OCI-LY1 (cell line): Measurements from ENCODE around the gene MEIOB.

Experiments used
- H2AFZ ChIP-seq: fragments of 200-600 bp; sonication (generic), shearing (Covaris generic); 2 replicates; pipeline ENCODE4 v1.6.0; 2014; ENCODE audit warnings: antibody characterized with exemption, mild to moderate bottlenecking, low read length
- H3F3A ChIP-seq: fragments of 200-600 bp; sonication (generic), shearing (Covaris generic); 2 replicates; pipeline ENCODE4 v1.6.0; 2014; ENCODE audit warnings: mild to moderate bottlenecking, antibody characterized with exemption, low read length, moderate library complexity; ENCODE audit not compliant: insufficient read depth
- H3K27ac ChIP-seq: fragments of 200-600 bp; sonication (generic); 2 replicates; pipeline ENCODE4 v1.5.1; 2014; ENCODE audit warnings: low read length, mixed run types, mild to moderate bottlenecking, low read depth; ENCODE audit not compliant: poor library complexity, severe bottlenecking
- H3K27me3 ChIP-seq: fragments of 200-600 bp; sonication (generic); 2 replicates; pipeline ENCODE4 v1.6.0; 2014; ENCODE audit warnings: antibody characterized with exemption, mild to moderate bottlenecking, low read length, moderate library complexity; ENCODE audit not compliant: insufficient read depth
- H3K36me3 ChIP-seq: fragments of 200-600 bp; sonication (generic); 2 replicates; pipeline ENCODE4 v1.6.1; 2014; ENCODE audit warnings: mild to moderate bottlenecking, antibody characterized with exemption, low read length, moderate library complexity, mixed read lengths; ENCODE audit not compliant: insufficient read depth
- H3K4me1 ChIP-seq: fragments of 200-600 bp; sonication (generic); 2 replicates; pipeline ENCODE4 v1.5.1; 2014; ENCODE audit warnings: mild to moderate bottlenecking, low read length, moderate library complexity; ENCODE audit not compliant: insufficient read depth, severe bottlenecking
- H3K4me2 ChIP-seq: fragments of 200-600 bp; sonication (generic), shearing (Covaris generic); 2 replicates; pipeline ENCODE4 v1.6.1; 2014; ENCODE audit warnings: low read length
- H3K4me3 ChIP-seq: fragments of 200-600 bp; sonication (generic); 2 replicates; pipeline ENCODE4 v1.5.1; 2014; ENCODE audit warnings: low read length, low read depth, mild to moderate bottlenecking, mixed read lengths; ENCODE audit not compliant: poor library complexity, severe bottlenecking
- H3K79me2 ChIP-seq: fragments of 200-600 bp; shearing (Covaris generic); 2 replicates; pipeline ENCODE4 v1.6.1; 2016; ENCODE audit warnings: mixed run types, low read length, mixed read lengths; ENCODE audit not compliant: insufficient read depth
- H3K9ac ChIP-seq: fragments of 200-600 bp; sonication (generic), shearing (Covaris generic); 2 replicates; pipeline ENCODE4 v1.6.1; 2014; ENCODE audit warnings: mild to moderate bottlenecking, low read length, mixed read lengths
- H3K9me2 ChIP-seq: fragments of 200-600 bp; sonication (generic), shearing (Covaris generic); 2 replicates; pipeline ENCODE4 v1.6.1; 2014; ENCODE audit warnings: low read depth, mild to moderate bottlenecking, low read length, mixed read lengths
- H3K9me3 ChIP-seq: fragments of 200-600 bp; shearing (Covaris generic); 2 replicates; pipeline ENCODE4 v1.6.1; 2014; ENCODE audit warnings: low read length, mixed read lengths
- H4K20me1 ChIP-seq: fragments of 200-600 bp; sonication (generic), shearing (Covaris generic); 2 replicates; pipeline ENCODE4 v1.6.0; 2016; ENCODE audit warnings: mild to moderate bottlenecking, low read length; ENCODE audit not compliant: insufficient read depth
- EZH2 ChIP-seq: fragments of 200-600 bp; sonication (generic), shearing (Covaris generic); IDR thresholded peaks from 2 replicates; pipeline ENCODE4 v1.8.0; 2017; ENCODE audit warnings: borderline replicate concordance, mixed run types, mild to moderate bottlenecking, antibody characterized with exemption, low read length, moderate library complexity, mixed read lengths
- TF ChIP-seq, protein P1 (sequence below): fragments of 200-600 bp; sonication (generic), shearing (Covaris generic); IDR thresholded peaks from 2 replicates; pipeline ENCODE4 v1.5.1; 2017; ENCODE audit warnings: mild to moderate bottlenecking, antibody characterized with exemption, low read length, moderate library complexity, mixed read lengths

Gene MEIOB

GRCh38 chr16:1895949-1896675 is 24.1 kb upstream of the MEIOB start:
- H3K27ac ChIP-seq: no peak overlapping the region
- no peak overlapping the region for H3K9ac ChIP-seq
- H3K9me2 ChIP-seq: no peaks in the 10 kb centered on the region
- H4K20me1 ChIP-seq: no peaks in the 10 kb centered on the region
- no peaks in the 10 kb centered on the region for H3K4me1 ChIP-seq
- no peak overlapping the region for H2AFZ ChIP-seq
- H3K9me3 ChIP-seq: no peaks in the 10 kb centered on the region
- no peak overlapping the region for H3K4me3 ChIP-seq
- H3K79me2 ChIP-seq: no peaks in the 10 kb centered on the region
- H3F3A ChIP-seq: no peaks in the 10 kb centered on the region
- no peak overlapping the region for H3K4me2 ChIP-seq
- H3K27me3 ChIP-seq: peaks cover 3% of the 10 kb centered on the region
- no peaks in the 10 kb centered on the region for H3K36me3 ChIP-seq
- TF ChIP-seq, protein P1, sequence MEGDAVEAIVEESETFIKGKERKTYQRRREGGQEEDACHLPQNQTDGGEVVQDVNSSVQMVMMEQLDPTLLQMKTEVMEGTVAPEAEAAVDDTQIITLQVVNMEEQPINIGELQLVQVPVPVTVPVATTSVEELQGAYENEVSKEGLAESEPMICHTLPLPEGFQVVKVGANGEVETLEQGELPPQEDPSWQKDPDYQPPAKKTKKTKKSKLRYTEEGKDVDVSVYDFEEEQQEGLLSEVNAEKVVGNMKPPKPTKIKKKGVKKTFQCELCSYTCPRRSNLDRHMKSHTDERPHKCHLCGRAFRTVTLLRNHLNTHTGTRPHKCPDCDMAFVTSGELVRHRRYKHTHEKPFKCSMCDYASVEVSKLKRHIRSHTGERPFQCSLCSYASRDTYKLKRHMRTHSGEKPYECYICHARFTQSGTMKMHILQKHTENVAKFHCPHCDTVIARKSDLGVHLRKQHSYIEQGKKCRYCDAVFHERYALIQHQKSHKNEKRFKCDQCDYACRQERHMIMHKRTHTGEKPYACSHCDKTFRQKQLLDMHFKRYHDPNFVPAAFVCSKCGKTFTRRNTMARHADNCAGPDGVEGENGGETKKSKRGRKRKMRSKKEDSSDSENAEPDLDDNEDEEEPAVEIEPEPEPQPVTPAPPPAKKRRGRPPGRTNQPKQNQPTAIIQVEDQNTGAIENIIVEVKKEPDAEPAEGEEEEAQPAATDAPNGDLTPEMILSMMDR: no peak
- no peak for TF ChIP-seq EZH2

- Histone ChIP-seq H4K20me1 (no peaks in the 10 kb centered on the region), H3K4me1 (no peaks in the 10 kb centered on the region), H3K4me2 (no peak overlapping the region), H3K36me3 (no peaks in the 10 kb centered on the region), H3K79me2 (no peaks in the 10 kb centered on the region), H3K9ac (no peak overlapping the region), H3K27ac (no peak overlapping the region), H3K9me2 (no peaks in the 10 kb centered on the region), H3K27me3 (peaks cover 11% of the 10 kb centered on the region), H3K4me3 (no peak overlapping the region), H2AFZ (no peak overlapping the region), H3F3A (no peaks in the 10 kb centered on the region), H3K9me3 (no peaks in the 10 kb centered on the region)
- TF ChIP-seq, protein P1: no peak
- no peak for TF ChIP-seq EZH2
Measured at GRCh38 chr16:1895068-1895467, 23.1 kb upstream of the MEIOB start.

DNA sequence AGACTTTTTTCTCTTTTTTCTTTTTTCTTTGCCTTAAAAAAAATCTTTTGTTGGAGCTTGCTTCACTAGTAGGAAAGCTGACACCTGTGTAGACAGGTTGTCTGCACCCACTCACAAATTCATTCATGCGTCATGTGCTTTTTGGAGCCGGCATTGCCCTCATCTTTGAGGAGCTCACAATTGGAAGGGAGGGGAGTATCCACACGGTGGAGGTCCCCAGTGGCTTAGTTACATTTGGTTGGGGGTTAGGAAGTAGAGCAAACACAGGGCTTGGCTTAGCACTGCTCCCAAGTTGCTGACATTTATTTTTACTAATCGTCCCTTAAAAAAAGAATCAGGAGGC is 18.7 kb upstream of the MEIOB start:
- TF ChIP-seq, protein P1: no peak
- TF ChIP-seq EZH2: no peak
- Histone ChIP-seq H3K27ac (no peak overlapping the region), H3K79me2 (no peaks in the 10 kb centered on the region)

More for the DNA sequence above, 18.7 kb upstream of the MEIOB start:
- Histone ChIP-seq H3F3A (no peaks in the 10 kb centered on the region), H2AFZ (no peak overlapping the region), H3K4me1 (no peaks in the 10 kb centered on the region), H4K20me1 (no peaks in the 10 kb centered on the region), H3K4me2 (no peak overlapping the region), H3K4me3 (no peak overlapping the region), H3K36me3 (no peaks in the 10 kb centered on the region), H3K9me2 (no peaks in the 10 kb centered on the region), H3K27me3 (0 out of 2 replicates have a peak, but pooled peaks cover 8% of the 10 kb centered on the region), H3K9ac (no peak overlapping the region), H3K9me3 (no peaks in the 10 kb centered on the region)
